Activated CD4-positive, alpha-beta T cell treated with anti-CD3 and anti-CD28 coated beads, Interleukin-2, amount 50 U/mL, for 1 hour (primary cell): ENCODE data around the gene GAREM2.

Experiments used
- DNase-seq: peaks from one replicate; pipeline ENCODE4 v3.0.0-alpha.2; 2020

GAREM2 gene

DNA sequence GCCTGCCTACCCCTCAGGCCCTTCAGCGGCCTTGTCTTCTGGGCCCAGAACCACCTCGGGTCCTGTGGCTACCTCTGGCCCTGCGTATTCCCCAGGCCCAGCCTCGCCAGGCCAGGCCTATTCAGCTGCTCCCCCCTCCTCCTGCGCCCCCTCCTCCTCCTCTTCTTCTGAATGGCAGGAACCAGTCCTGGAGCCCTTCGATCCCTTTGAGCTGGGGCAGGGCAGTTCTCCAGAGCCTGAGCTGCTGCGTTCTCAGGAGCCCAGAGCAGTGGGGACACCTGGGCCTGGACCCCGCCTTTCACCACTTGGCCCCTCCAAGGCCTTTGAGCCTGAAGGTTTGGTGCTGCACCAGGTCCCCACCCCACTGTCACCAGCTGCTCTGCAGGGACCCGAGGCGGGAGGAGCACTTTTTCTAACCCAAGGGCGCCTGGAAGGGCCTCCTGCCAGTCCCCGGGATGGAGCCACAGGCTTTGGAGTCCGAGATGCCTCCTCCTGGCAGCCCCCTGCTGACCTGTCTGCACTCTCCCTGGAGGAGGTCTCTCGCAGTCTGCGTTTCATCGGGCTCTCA is 14.7 kb downstream of the GAREM2 start:
- no peak for DNase-seq

DNA sequence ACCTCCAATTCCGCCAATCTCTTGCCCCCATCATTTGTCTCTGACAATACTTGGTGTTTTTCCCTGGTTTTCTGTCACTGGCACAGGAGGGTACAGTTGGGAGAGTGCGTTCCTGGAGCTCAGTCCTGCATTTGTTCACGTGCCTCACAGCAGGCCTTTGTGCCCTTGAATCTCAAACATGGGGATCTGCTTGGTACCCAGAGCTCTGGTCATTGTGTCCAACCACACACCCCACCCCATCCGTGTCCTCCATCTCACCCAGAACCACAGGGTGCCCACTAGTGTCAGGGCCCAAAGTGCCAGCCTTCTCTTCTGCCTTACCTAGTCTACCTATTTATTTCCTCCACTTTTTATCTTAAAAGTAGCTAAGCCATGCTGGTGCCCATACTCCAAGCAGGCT is 16.2 kb downstream of the GAREM2 start:
- DNase-seq: no peak

DNA sequence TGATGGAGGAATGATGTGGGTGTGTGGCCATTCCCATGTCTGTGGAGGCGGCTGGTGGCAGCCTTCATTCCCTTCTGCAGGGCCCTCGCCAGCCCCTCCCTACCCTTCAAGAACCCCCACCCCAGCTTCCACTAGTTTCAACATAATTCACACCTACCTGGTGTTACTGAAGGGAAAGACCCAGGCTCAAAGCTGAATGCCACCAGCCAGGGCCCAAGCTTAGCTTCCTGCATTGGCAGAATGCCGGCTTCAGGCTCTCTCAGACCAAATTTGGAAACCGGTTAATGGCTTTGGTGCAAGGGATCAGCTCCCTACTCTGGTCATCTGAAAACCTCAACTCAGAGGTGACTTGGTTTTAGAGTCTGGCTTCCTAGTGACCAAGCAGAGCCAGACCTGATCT is 16.9 kb downstream of the GAREM2 start:
- no peak for DNase-seq

DNA sequence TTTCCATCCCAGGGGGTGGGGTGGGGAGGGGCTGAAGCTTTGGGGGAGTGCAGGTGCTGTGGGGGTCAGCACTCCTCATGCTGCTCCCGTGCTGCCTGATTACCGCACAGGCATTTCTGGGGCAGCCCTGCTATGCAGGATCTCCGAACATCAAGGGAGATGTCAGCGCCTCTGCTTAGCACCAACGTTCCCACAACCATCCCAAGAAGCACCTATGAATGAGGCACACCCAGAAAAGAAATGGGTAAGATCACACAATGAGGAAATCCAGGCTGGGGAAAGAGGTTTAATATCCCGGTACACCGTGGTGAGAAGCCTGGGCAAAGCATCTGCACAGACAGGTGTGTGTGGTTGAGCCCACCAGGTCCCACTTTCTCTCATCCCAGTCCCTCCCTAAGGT is 17.5 kb downstream of the GAREM2 start:
- DNase-seq: no peak

DNA sequence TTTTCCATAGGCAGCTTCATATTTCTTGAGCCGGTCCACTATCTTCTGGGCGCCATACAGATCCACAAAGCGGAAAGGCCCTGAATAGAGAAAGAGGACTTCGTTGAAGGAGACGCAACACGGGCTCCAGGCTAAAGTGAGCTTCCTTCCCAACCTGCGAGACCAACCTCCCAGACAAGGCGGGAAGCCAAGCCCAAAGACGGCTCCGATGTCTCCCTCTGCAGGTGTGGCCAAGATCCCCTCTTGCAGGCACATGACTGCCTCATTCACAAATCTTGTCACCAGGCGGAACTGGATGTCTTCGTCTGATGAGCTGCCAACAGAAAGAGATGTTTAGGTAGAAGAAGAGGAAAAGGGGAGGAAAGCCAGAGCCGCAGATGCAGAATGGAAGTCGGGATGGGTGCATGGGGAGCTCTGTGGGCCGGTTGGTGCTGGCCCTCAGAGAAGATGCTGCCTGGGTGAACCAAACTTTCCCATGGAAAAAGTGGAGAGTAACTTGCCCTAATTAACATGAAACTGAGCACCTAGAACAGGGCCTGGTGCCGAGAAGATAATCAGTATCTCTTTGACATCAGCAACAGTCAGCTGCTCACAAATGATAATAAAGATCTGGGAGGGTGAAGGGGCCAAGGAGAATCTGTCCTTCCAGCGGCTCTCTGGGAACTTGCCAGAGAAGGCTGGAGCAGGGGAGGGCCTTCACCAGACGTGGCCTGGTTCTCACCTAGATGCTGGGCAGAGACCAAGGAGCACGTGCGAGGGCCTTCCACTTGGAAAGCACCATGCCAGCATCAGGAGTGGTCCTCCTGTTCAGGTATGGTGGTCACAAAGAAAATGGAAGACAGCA is 18.6 kb downstream of the GAREM2 start:
- DNase-seq: no peak

DNA sequence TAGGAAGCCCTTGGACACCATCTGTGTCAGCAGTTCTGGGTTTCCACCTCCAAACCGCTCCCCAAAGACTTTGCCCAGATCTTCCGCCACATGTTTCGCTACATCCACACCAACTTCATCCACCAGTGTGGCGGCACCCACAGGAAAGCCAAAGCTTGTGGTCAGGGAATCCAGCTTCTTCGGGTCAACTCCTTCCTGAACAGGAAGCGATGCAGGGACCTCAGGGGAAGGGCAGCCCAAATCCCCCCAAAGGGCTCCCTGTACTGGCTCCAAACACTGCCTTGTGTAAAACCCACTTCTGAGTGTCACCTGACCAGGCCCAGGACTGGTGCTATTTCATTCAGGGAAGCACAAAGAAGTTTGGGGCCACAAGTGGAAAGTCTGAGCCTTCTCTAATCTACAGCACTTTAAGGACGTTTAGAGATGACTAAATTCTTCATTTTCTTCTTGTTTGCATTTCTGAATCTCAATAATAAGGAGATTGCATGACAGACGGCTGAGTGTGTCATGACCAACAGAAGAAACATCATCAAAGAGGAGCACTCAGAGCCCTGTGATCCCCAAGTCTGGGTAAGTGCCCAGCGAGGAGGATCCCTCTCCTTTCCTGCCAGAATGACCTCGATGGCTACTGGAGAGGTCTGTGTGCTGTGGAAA is 20.8 kb downstream of the GAREM2 start:
- DNase-seq: no peak

DNA sequence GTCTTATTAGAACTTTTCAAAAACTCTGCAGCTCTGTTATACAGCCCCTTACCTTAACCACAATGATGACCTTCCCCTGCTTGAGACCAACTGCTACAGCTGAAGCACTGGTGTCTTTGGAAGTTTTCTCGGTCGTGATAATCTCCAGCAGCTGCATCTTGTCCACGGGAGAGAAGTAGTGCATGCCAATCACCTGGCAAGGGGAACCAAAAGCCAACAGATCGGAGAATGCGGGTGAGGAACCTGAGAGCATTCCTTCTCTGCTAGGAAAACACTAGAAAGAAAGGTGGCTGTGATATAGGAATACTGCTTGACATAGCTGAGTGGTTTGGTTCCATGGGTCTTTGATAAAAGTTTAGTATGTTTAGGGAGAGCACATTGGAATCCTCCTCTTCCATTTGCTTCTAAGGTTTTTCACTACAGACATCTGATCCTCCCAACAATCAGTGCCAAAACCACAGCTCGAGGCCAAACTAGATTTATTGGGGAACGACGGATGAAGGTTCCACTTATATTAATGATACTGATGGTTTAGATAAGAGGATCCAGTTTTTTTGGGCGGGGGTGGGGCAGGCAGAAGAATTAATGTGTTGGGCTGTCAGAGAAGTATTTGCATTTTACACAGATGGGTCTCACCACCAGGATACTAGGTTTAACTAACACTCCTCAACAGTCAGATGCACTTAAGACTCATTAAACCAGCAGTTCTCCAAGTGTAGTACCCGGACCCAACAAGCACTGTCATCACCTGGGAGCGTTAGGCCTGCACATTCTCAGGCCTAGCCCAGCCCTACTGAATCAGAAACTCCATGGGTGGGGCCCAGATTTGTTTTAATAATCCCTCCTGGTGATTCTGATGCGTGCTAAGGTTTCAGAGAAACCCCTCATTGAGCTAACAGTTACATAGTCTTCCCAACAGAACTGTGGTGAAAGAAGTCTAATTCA is 22.4 kb downstream of the GAREM2 start:
- DNase-seq: no peak

DNA sequence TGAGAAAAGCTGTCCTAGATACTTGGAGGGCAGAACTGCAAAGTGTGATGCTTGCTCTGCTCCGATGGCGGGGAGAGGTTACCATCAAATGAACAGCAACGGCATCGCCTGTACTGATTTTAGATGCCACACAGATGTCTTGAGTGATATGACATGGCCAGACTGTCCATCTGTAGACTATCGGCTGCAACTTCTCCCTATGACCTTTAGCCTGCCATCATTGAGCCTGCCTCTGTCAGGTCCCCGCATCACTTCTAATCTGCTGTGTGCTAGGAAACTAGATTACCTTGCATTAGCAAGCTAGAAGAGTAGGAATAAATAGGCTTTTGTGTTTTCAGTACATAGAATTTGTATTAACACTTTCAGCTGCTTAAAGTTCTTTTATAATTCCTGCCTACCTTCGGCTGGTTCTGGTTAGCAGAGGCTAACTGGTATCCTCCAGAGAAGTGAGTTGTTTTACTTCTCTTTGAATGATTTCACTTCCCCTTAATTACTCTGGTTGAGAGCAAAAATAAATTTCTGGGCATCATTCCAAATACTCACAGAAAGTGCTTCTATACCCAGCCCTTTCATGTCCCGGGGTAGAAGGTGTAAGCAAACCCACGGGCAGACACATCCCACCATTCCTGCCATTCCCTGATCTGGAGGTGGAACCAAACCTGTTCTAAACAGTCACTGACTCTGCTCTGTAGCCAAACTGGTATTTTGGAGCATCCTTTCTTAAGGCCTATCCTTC is 24.0 kb downstream of the GAREM2 start:
- DNase-seq: no peak

DNA sequence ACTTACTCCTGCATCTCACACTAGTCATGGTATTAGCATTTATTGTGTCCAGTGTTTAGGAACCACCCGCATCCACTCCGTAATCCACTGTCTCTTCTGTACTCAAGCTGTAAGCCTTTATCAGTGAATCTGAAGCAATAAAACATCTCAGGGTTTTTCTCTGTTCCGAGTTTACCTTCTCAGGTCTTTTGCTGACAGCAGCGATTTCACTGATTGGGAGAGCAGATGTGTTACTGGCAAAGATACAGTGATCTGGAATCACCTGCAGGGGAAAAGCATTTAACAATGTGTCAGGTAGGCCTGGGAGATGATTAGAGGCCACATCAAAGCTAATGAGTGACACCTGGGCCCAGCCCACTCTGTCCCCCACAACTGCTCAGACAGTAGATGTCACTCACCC is 24.6 kb downstream of the GAREM2 start:
- no peak for DNase-seq

DNA sequence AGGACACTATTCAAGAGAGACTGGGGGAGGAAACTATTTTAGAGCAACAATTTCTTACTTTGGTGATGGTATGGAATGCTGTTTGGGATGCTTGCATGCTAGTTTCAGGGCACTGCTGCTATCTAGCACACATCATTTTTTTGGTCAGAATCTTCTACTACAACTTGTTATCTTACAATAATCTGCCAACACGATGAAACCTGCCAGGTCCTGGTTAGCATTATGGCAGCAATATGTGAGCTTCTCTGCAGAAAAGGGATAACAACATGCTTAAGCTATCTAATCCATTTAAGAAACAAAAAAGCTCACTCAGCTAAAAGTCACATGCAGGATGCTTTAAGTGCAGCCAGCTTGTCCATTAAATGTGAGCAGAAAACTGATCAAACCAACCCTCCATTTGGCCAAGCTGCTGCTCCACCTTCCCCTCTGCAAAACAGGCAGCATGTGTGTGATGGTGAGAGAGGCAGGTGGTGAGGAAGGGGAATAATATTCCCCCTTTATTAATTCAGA is 30.1 kb downstream of the GAREM2 start:
- no peak for DNase-seq

DNA sequence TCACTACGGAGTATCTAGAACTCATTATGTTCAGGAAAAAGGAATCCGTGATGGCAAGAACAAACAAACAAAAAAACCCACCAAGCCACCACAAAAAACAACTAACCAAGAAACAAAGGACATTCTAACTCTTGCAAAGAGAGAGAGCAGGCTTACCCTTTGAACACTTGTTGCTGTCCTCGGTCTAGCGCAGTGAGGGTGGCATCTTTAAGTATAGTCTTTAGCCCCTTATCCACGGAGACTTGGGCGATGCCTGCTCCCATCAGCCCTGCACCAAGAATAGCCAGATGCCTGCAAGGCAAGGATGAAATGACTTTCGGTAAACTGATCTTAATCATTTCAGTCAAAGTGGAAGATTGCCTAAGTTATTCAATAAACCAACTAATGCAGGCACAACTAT is 31.0 kb downstream of the GAREM2 start:
- DNase-seq: no peak

DNA sequence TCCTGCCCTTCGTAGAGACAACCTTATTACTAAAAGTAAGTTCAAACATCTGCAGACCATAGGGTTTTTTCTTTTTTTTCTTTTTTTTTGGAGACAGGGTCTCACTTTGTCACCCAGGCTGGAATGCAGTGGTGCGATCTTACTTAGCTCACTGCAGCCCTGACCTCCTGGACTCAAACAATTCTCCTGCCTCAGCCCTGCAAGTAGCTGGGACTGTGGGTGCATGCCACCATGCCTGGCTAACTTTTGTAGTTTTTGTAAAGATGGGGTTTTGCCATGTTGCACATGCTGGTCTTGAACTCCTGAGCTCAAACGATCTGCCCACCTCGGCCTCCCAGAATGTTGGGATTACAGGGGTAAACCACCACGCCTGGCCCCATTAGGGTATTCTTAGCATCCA is 39.1 kb downstream of the GAREM2 start:
- no peak for DNase-seq

DNA sequence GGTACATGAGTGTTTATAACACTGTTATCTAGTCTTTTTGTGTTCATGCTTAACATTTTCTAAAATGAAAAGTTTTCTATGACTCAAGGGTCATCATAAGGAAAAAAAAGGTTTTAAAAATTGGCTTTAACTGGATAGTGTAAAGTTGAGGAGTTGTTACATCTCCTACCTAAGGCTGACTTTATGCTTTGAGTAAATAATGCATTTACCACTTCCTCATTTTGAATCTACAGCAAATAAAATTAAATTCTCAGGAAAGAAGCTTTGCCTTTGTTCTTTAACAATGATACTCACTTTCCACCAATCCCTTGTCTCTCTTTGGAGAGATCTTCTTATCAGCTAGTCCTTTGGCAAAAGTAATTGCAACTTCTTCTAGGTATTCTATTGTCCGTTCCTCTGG is 41.9 kb downstream of the GAREM2 start:
- DNase-seq: no peak

DNA sequence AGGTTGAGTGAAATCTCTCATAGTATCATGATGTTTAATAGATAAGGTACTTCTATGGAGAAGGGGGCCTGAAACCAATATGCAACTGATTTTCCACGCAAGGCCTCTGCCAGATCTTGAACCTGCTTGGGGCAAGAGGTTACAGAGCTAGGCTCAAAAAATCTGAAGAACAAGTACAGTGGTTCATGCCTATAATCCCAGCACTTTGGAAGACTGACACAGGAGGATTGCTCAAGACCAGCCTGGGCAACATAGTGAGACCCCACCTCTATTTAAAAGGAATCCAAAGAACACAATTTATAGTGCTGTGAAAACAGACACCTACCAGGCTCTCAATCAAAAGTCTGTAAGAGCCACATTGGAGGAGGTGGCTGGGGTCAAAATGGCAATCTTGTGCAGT is 42.9 kb downstream of the GAREM2 start:
- DNase-seq: no peak

DNA sequence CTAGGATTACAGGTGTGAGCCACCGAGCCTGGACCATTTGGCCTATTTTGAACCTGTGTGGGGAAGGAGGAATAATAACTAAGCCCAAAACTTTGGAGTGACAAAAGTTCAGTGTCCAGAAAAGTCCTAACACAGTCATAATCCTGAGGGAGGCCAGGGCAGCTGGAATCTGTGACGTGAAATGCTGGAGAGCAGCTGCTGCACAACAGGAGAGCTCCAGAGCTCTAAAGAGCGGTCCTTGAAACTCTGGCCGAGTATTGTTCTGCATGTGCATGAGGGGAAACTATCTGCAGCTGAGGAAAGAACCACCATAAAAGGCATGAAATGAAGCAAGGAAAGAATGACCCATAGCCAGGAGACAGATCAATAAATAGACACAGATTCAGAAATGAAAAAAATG is 43.7 kb downstream of the GAREM2 start:
- no peak for DNase-seq

DNA sequence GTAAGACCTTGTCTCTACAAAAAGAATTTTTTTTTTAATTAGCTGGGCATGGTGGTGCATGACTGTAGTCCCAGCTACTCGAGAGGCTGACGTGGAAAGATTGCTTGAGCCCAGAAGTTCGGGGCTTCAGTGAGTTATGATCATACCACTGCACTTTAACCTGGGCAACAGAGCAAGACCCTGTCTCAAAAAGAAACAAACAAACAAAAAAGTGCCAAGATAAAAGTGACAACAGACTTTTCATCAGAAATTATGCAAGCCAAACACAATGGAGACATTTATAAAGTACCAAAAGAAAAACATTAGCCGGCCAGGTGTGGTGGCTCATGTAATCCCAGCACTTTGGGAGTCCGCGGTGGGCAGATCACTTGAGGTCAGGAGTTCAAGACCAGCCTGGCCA is 44.8 kb downstream of the GAREM2 start:
- DNase-seq: no peak

DNA sequence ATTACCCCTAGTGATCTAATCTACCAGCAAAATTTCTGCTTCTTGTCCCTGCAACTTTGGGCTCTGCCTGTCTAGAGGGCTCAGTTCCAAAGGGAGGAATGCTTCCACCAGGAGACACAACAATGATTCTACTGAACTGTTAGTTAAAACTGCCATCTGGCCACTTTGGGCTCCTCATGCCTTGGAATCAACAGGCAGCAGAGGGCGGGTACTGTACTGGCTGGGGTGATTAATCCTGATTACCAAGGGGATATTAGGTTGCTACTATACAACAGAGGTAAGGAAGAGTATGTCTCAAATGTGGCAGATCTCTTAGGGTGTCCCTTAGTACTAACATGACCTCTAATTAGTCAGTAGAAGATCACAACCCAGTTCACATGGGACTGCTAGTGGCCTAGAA is 50.1 kb downstream of the GAREM2 start:
- no peak for DNase-seq

DNA sequence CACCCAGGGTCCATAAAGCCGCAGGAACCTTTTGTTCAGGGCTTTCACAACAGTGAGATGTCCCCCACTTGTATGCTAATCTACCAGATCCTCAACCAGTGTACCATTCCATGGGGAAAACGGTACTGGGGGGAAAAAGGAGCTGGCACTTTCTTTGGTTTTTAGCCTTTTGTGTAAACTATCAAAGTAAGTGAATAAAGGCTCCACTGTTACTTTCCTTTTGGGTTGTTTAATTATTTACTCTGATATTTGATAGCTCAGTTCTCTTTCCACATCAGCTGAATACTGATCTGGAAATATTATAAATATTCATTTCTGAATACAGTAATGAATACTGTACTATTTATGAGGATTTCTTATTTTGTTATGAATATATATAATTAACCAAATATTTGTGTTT is 51.2 kb downstream of the GAREM2 start:
- no peak for DNase-seq

DNA sequence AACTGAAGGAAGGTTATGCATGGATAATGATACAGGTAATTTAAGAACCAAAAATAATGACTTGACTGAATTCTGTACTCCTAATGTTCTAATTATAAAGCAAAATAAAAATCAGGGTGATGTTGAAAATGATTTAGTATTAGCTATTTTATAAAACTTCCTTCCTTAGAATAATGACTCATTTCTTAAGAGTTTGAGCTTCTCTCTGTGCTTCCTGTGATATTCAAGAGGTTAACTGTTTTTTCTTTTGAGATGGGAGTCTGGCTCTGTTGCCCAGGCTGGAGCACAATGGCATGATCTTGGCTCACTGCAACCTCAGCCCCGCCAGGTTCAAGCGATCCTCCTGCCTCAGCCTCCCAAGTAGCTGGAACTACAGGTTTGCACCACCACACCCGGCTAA is 56.7 kb downstream of the GAREM2 start:
- DNase-seq: no peak

DNA sequence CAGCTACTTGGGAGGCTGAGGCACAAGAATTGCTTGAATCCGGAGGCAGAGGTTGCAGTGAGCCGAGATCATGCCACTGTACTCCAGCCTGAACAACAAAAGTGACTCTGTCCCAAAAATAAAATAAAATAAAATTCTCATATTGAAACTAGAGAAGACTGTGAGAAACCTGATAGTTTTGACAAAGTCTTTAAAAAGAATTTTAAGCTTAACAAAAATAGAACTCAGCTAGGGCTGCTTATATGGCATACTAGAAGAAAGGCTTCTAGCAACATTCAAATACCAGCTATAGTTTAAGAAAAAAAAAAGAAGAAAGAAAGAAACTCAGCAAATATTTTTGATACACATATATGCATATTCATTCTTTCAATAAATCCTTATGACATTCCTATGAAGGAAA is 57.9 kb downstream of the GAREM2 start:
- DNase-seq: no peak

DNA sequence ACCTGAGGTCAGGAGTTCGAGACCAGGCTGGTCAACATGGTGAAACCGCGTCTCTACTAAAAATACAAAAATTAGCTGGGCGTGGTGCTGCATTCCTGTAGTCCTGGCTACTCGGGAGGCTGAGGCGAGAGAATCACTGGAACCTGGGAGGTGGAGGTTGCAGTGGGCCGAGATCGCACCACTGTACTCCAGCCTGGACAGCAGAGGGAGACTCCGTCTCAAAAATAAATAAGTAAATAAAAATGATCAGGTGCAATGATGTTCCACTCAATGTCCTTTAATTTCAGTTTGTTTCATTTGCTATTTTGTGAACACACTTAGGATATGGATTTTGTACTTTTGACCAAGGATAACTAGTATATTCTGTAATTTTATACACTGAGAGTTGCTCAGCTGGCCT is 62.2 kb downstream of the GAREM2 start:
- DNase-seq: no peak

DNA sequence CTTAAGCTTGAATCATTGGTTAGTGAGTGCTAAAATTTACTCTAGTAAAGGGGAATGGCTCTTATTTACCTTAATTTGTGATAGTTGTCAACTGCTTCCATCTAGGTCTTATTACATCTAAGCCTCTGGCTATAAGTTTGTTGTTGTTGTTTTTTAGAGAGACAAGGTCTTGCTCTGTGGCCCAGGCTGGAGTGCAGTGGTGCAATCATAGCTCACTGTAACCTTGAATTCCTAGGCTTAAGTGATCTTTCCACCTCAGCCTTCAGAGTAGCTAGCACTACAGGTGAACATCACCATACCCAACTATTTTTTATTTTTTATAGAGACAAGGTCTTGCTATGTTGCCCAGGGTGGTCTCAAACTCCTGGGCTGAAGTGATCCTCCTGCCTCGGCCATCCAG is 65.0 kb downstream of the GAREM2 start:
- DNase-seq: no peak
